ENCODE results near the gene FBRSL1. TPM values are rescaled to one million over a fixed set of nuclear protein-coding genes. Genes with fewer than 3 reads are reported as not detected.

FBRSL1 gene
- total RNA-seq, 1 donor from 2014 or later = 211 TPM

- no peak for DNase-seq
- peak overlapping the region; percentile 85 for H3K4me3 Mint-ChIP-seq (ENCODE audit: unreplicated experiment)
- peaks cover 6% of the 10 kb centered on the region for H3K9me3 Mint-ChIP-seq (ENCODE audit: unreplicated experiment)
- H3K27me3 Mint-ChIP-seq (ENCODE audit: unreplicated experiment) = peaks cover 6% of the 10 kb centered on the region
- no peaks in the 10 kb centered on the region for H3K36me3 Mint-ChIP-seq (ENCODE audit: unreplicated experiment)
- no peak for TF ChIP-seq CTCF (IDR thresholded peaks at IDR 0.05; ENCODE audit: partially characterized antibody, unreplicated experiment)
- peaks cover 11% of the 10 kb centered on the region for H3K4me1 Mint-ChIP-seq (ENCODE audit: low read depth, unreplicated experiment)
- H3K27ac Mint-ChIP-seq (ENCODE audit: unreplicated experiment) = peak overlapping the region; percentile 70
Observed at GRCh38 chr12:132490422-132491137, 629 bp downstream of the FBRSL1 start.

GRCh38 chr12:132491138-132491663 lies 1.2 kb downstream of the FBRSL1 start:
- peaks cover 4% of the 10 kb centered on the region for H3K27me3 Mint-ChIP-seq (ENCODE audit: unreplicated experiment)
- DNase-seq = no peak
- H3K27ac Mint-ChIP-seq (ENCODE audit: unreplicated experiment) = peak overlapping the region; percentile 70

GRCh38 chr12:132491761-132492378 lies 1.9 kb downstream of the FBRSL1 start:
- DNase-seq = no peak
- Mint-ChIP-seq H3K27me3 (ENCODE audit: unreplicated experiment) (peaks cover 6% of the 10 kb centered on the region), H3K4me3 (ENCODE audit: unreplicated experiment) (peak overlapping the region; percentile 85), H3K36me3 (ENCODE audit: unreplicated experiment) (no peaks in the 10 kb centered on the region), H3K4me1 (ENCODE audit: low read depth, unreplicated experiment) (peaks cover 17% of the 10 kb centered on the region), H3K27ac (ENCODE audit: unreplicated experiment) (peak overlapping the region; percentile 2), H3K9me3 (ENCODE audit: unreplicated experiment) (peaks cover 10% of the 10 kb centered on the region)
- no peak for TF ChIP-seq CTCF (IDR thresholded peaks at IDR 0.05; ENCODE audit: partially characterized antibody, unreplicated experiment)

More at GRCh38 chr12:132491138-132491663, 1.2 kb downstream of the FBRSL1 start:
- peak overlapping the region; percentile 85 for H3K4me3 Mint-ChIP-seq (ENCODE audit: unreplicated experiment)
- no peaks in the 10 kb centered on the region for H3K36me3 Mint-ChIP-seq (ENCODE audit: unreplicated experiment)
- peaks cover 7% of the 10 kb centered on the region for H3K9me3 Mint-ChIP-seq (ENCODE audit: unreplicated experiment)
- TF ChIP-seq CTCF (IDR thresholded peaks at IDR 0.05; ENCODE audit: partially characterized antibody, unreplicated experiment) = no peak
- H3K4me1 Mint-ChIP-seq (ENCODE audit: low read depth, unreplicated experiment) = peaks cover 12% of the 10 kb centered on the region

GRCh38 chr12:132492522-132492921 lies 2.6 kb downstream of the FBRSL1 start:
- peak overlapping the region; percentile 2 for H3K27ac Mint-ChIP-seq (ENCODE audit: unreplicated experiment)
- peak overlapping the region; percentile 85 for H3K4me3 Mint-ChIP-seq (ENCODE audit: unreplicated experiment)
- peaks cover 18% of the 10 kb centered on the region for H3K4me1 Mint-ChIP-seq (ENCODE audit: low read depth, unreplicated experiment)
- TF ChIP-seq CTCF (IDR thresholded peaks at IDR 0.05; ENCODE audit: partially characterized antibody, unreplicated experiment) = no peak
- no peak for DNase-seq
- H3K27me3 Mint-ChIP-seq (ENCODE audit: unreplicated experiment) = peaks cover 6% of the 10 kb centered on the region
- H3K36me3 Mint-ChIP-seq (ENCODE audit: unreplicated experiment) = no peaks in the 10 kb centered on the region
- peaks cover 12% of the 10 kb centered on the region for H3K9me3 Mint-ChIP-seq (ENCODE audit: unreplicated experiment)

GRCh38 chr12:132492951-132493350 lies 3.0 kb downstream of the FBRSL1 start:
- no peaks in the 10 kb centered on the region for H3K36me3 Mint-ChIP-seq (ENCODE audit: unreplicated experiment)
- H3K4me3 Mint-ChIP-seq (ENCODE audit: unreplicated experiment) = peak overlapping the region; percentile 85
- TF ChIP-seq CTCF (IDR thresholded peaks at IDR 0.05; ENCODE audit: partially characterized antibody, unreplicated experiment) = no peak

More at GRCh38 chr12:132492951-132493350, 3.0 kb downstream of the FBRSL1 start:
- peak overlapping the region; percentile 33 for H3K27ac Mint-ChIP-seq (ENCODE audit: unreplicated experiment)
- DNase-seq = no peak
- H3K9me3 Mint-ChIP-seq (ENCODE audit: unreplicated experiment) = peaks cover 10% of the 10 kb centered on the region
- peaks cover 18% of the 10 kb centered on the region for H3K4me1 Mint-ChIP-seq (ENCODE audit: low read depth, unreplicated experiment)
- peaks cover 6% of the 10 kb centered on the region for H3K27me3 Mint-ChIP-seq (ENCODE audit: unreplicated experiment)

Measured in glutamatergic neuron (in vitro differentiated cells).